ENCODE data around the gene AGO4. TPM values are rescaled to one million over a fixed set of nuclear protein-coding genes. Genes with fewer than 3 reads are reported as not detected.
"Not testable (repeated sequence)": the region's sequence is repeated elsewhere in the genome, so short reads cannot be mapped to it uniquely, and the experiment has no call there.

The AGO4 gene
- polyA plus RNA-seq, 3 donors: 20.0 to 46.9 (median 24.0) TPM

- WGBS (ENCODE audit: insufficient coverage): 100% methylated on average over 1 of the region's 1 CpG
Measured at GRCh38 chr1:35777109-35777508, 30.7 kb upstream of the AGO4 start.

GRCh38 chr1:35783055-35783583, 24.7 kb upstream of the AGO4 start:
- Histone ChIP-seq H3K79me2 (ENCODE audit: insufficient read depth, low read length) (no peaks in the 10 kb centered on the region), H3K4me1 (ENCODE audit: control insufficient read depth in 1 of 2, insufficient read depth in 2 of 2, low read length in 2 of 2) (peaks cover 6 to 9% of the 10 kb centered on the region in 2 donors), H2AFZ (ENCODE audit: insufficient read depth, low read depth, low read length, poor library complexity, severe bottlenecking) (no peak overlapping the region), H3K9ac (ENCODE audit: insufficient read depth, low read length, poor library complexity, severe bottlenecking) (no peak overlapping the region), H4K20me1 (ENCODE audit: insufficient read depth, low read length) (no peaks in the 10 kb centered on the region), H3K27me3 (ENCODE audit: control insufficient read depth in 2 of 2, insufficient read depth in 2 of 2, low read length in 2 of 2) (no peaks in the 10 kb centered on the region), H3K27ac (ENCODE audit: low read depth in 1 of 2, low read length in 2 of 2) (no peak overlapping the region), H3K36me3 (replicated peaks in 1 of 2; ENCODE audit: control insufficient read depth in 1 of 2, insufficient read depth in 2 of 2, low read length in 2 of 2) (no peaks in the 10 kb centered on the region), H3K9me3 (replicated peaks in 1 of 2; ENCODE audit: control insufficient read depth in 1 of 2, insufficient read depth in 1 of 2, low read length in 2 of 2) (no peaks in the 10 kb centered on the region), H3K4me3 (replicated peaks in 1 of 3; ENCODE audit: low read depth in 2 of 3, low read length in 3 of 3) (no peak overlapping the region), H3K4me2 (replicated peaks; ENCODE audit: extremely low read depth, low read length, poor library complexity, severe bottlenecking) (no peak overlapping the region)
- Mint-ChIP-seq H3K27me3 (ENCODE audit: low read depth in 3 of 3) (peaks cover 0 to 2% (median 0%) of the 10 kb centered on the region in 3 donors), H3K9me3 (peaks cover 0 to 4% (median 0%) of the 10 kb centered on the region in 7 donors), H3K4me1 (peaks cover 20% of the 10 kb centered on the region), H3K4me3 (no peak overlapping the region), H3K27ac (peak overlapping the region in 1 of 7 donors; percentile 27), H3K36me3 (peaks cover 0 to 3% of the 10 kb centered on the region in 2 donors)
- no peak for DNase-seq
- WGBS (ENCODE audit: insufficient coverage): no CpG with 5 or more reads among the region's 2 CpGs
- TF ChIP-seq CTCF (IDR thresholded peaks at IDR 0.05): no peak
- intact Hi-C loops (cut with micrococcal nuclease): no loop called here

More at GRCh38 chr1:35777109-35777508, 30.7 kb upstream of the AGO4 start:
- Histone ChIP-seq H3K36me3 (replicated peaks in 1 of 2; ENCODE audit: control insufficient read depth in 1 of 2, insufficient read depth in 2 of 2, low read length in 2 of 2) (no peaks in the 10 kb centered on the region), H2AFZ (ENCODE audit: insufficient read depth, low read depth, low read length, poor library complexity, severe bottlenecking) (no peak overlapping the region), H3K79me2 (ENCODE audit: insufficient read depth, low read length) (no peaks in the 10 kb centered on the region), H4K20me1 (ENCODE audit: insufficient read depth, low read length) (no peaks in the 10 kb centered on the region), H3K4me1 (ENCODE audit: control insufficient read depth in 1 of 2, insufficient read depth in 2 of 2, low read length in 2 of 2) (peaks cover 0 to 5% of the 10 kb centered on the region in 2 donors), H3K4me2 (replicated peaks; ENCODE audit: extremely low read depth, low read length, poor library complexity, severe bottlenecking) (no peak overlapping the region), H3K4me3 (replicated peaks in 1 of 3; ENCODE audit: low read depth in 2 of 3, low read length in 3 of 3) (no peak overlapping the region), H3K27ac (ENCODE audit: low read depth in 1 of 2, low read length in 2 of 2) (no peak overlapping the region), H3K9ac (ENCODE audit: insufficient read depth, low read length, poor library complexity, severe bottlenecking) (no peak overlapping the region), H3K9me3 (replicated peaks in 1 of 2; ENCODE audit: control insufficient read depth in 1 of 2, insufficient read depth in 1 of 2, low read length in 2 of 2) (no peaks in the 10 kb centered on the region), H3K27me3 (ENCODE audit: control insufficient read depth in 2 of 2, insufficient read depth in 2 of 2, low read length in 2 of 2) (no peaks in the 10 kb centered on the region)
- Mint-ChIP-seq H3K27me3 (ENCODE audit: low read depth in 3 of 3) (peaks cover 0 to 2% (median 2%) of the 10 kb centered on the region in 3 donors), H3K27ac (peak overlapping the region in 2 of 7 donors; percentile 10 to 58), H3K4me3 (no peak overlapping the region), H3K36me3 (no peaks in the 10 kb centered on the region), H3K4me1 (peaks cover 12% of the 10 kb centered on the region), H3K9me3 (no peaks in the 10 kb centered on the region)
- no peak for TF ChIP-seq CTCF (IDR thresholded peaks at IDR 0.05)
- intact Hi-C loops (cut with micrococcal nuclease): no loop called here
- no peak for DNase-seq

- H3K9me3 ChIP-seq (replicated peaks in 1 of 2; ENCODE audit: control insufficient read depth in 1 of 2, insufficient read depth in 1 of 2, low read length in 2 of 2); H3K36me3 Mint-ChIP-seq: not testable (repeated sequence)
- WGBS (ENCODE audit: insufficient coverage): 40% methylated on average over 2 of the region's 8 CpGs
Measured at GRCh38 chr1:35784364-35784763, 23.5 kb upstream of the AGO4 start.

More at GRCh38 chr1:35784364-35784763, 23.5 kb upstream of the AGO4 start:
- H3K36me3 ChIP-seq (replicated peaks in 1 of 2; ENCODE audit: control insufficient read depth in 1 of 2, insufficient read depth in 2 of 2, low read length in 2 of 2); H3K27me3 Mint-ChIP-seq (ENCODE audit: low read depth in 3 of 3); H3K4me2 ChIP-seq (replicated peaks; ENCODE audit: extremely low read depth, low read length, poor library complexity, severe bottlenecking); H3K79me2 ChIP-seq (ENCODE audit: insufficient read depth, low read length); H4K20me1 ChIP-seq (ENCODE audit: insufficient read depth, low read length); H3K27me3 ChIP-seq (ENCODE audit: control insufficient read depth in 2 of 2, insufficient read depth in 2 of 2, low read length in 2 of 2); intact Hi-C loops (cut with micrococcal nuclease); H3K27ac ChIP-seq (ENCODE audit: low read depth in 1 of 2, low read length in 2 of 2); H3K9me3 Mint-ChIP-seq; H3K4me1 ChIP-seq (ENCODE audit: control insufficient read depth in 1 of 2, insufficient read depth in 2 of 2, low read length in 2 of 2); H3K9ac ChIP-seq (ENCODE audit: insufficient read depth, low read length, poor library complexity, severe bottlenecking); H3K4me3 ChIP-seq (replicated peaks in 1 of 3; ENCODE audit: low read depth in 2 of 3, low read length in 3 of 3); DNase-seq: not testable (repeated sequence)
- Mint-ChIP-seq H3K4me3 (peak overlapping the region in 1 of 2 donors; percentile 19), H3K27ac (peak overlapping the region in 3 of 7 donors; percentile 5 to 60 (median 47)), H3K4me1 (peaks cover 14% of the 10 kb centered on the region)
- H2AFZ ChIP-seq (ENCODE audit: insufficient read depth, low read depth, low read length, poor library complexity, severe bottlenecking): peak overlapping the region; percentile 42

All from CD14-positive monocyte (primary cell).